NCI-H510A (cell line): Measurements from ENCODE around the gene ARL2BP.

Experiments
- DNase-seq: peaks from one replicate; lab custom pipeline; 2025; lab: John Stamatoyannopoulos, UW

Gene ARL2BP

DNA sequence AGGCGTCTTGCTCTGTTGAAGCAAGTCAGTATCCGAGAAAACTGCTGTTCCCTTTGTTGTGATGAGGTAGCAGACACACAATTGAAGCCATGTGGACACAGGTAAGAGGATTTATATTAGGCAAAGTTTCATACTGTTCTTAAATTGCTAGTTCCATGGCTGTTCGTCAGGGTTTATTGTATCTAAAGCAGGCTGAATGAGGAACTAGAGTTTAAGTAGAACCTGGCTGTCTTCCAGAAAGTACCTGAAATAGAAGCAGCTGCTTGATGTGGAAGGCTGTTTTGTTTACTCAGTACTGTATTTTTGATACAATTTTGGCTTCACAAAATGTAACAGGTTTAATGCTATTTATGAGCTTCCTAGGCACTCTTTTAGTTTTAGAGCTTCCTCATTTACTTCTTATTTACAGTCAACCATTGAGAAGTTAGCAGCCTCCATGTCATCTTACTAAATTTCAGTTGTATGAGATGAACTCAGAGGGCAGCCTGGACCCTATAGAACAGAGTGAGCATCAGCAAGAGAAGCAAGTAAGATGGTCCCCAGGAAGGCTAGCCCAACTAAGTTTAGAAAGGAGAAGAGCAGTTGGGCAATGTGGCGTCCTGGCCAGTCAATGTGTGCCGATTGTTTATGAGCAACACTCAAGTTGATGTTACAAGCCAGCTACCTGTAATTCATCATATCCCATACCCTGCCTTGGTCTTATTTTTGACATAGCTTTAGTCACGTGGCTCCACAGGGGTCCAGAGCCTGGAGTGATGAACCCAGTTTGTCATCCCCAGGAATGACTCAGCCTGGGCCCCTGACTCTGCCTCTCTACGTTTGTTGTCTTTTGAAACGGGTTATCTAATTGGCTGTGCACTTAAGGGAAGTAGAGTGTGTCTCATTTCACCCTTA, 9.7 kb upstream of the ARL2BP start:
- DNase-seq = peak; percentile 26

- DNase-seq = no peak
Observed at GRCh38 chr16:57236022-57236350, 9.1 kb upstream of the ARL2BP start.

GRCh38 chr16:57238682-57239081, 6.4 kb upstream of the ARL2BP start:
- no peak for DNase-seq

- DNase-seq = no peak
Observed at GRCh38 chr16:57239107-57239506, 6.0 kb upstream of the ARL2BP start.

GRCh38 chr16:57240851-57241250, 4.2 kb upstream of the ARL2BP start:
- DNase-seq = no peak

DNA sequence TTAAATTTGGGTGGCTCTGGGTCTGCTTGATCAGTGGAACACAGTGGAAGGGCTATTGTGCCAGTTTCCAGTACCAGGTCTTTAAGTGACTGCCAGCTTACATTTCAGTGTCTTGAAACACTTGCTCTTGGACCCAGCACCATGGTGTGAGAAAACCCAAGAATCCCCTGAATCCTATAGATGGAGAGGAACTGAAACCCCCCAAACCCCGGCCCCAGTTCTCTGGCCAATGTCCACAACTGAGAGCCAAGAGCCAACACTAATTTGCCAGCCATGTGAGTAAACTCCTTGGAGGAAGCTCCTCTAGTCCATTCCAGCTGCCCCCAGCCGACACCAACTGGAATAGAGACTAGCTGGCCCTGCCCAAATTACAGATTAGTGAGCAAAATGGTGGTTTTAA, 2.4 kb upstream of the ARL2BP start:
- DNase-seq = no peak

DNA sequence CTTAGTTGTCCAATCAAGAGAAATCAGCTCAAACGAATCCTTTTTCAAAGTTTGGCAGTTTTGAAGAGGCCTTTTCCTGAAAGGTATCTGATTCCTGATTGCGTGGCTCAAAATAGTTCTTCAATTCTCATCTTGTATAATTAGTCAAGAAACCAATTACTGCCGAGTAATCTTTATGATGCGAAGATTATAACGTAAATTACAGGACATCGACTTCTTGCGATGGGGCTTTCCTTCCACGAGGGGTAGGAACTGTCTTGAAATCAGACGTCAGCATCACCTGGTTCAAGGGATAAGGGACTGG, 644 bp upstream of the ARL2BP start:
- no peak for DNase-seq

- DNase-seq = peak; percentile 29
Observed at GRCh38 chr16:57245472-57246113, 534 bp downstream of the ARL2BP start.

DNA sequence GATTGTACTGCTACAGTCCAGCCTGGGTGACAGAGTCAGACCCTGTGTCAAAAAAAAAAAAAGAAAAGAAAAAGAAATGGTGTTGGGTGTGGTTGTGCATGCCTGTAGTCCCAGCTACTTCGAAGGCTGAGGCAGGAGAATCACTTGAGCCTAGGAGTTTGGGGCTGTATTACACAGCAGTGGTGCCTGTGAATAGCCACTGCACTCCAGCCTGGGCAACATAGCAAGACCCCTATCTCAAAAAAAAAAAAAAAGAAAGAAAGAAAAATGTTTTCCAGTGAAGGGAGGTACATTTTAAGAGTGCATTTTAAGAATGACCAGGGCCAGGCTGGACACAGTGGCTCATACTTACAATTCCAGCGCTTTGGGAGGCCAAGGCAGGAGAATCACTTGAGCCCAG, 6.3 kb downstream of the ARL2BP start:
- no peak for DNase-seq

DNA sequence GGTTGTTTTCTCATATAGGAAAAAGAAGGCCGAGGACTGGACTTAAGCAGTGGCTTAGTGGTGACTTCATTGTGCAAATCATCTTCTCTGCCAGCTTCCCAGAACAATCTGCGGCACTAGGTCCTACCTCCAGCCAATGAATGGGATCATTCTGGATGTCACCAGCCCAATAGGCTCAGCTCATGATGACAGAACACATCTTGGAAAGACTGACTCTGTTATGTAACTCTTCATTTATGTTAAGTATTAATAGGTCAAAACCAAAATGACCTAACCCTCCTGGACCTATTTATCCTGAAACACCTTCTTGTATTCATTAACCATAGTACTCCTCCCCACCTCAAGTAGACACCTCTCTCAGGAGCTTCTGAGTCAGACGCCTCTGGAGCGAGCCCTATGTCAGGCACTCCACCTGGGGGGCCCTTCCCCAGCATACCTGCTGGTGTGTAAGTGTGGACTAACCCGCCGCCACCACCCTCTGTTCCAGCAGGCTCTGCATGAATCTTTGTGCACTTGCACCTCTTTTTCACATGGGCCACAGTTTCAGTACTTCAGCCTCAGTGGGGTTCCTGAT, 7.2 kb downstream of the ARL2BP start:
- DNase-seq = no peak

DNA sequence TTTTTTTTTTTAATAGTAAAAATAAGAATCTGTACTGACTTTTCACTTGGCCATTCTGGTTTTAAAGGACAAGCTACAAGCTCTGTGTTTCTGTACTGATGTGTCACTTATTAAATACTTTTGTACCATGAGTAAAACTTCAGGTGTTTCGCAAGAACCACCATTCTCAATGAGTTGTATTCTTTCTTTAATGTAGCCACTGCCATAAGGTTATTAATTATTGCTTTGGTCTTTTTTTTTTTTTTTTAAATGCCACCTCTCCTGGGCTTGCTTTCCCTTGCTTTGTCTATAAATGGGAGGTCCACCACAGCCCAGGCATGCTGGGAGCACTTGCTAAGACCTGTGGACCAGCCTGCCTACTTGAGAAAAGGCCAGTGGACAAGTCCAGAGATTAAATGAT, 8.4 kb downstream of the ARL2BP start:
- no peak for DNase-seq

- DNase-seq = no peak
Observed at GRCh38 chr16:57255686-57256415, 10.8 kb downstream of the ARL2BP start.

DNA sequence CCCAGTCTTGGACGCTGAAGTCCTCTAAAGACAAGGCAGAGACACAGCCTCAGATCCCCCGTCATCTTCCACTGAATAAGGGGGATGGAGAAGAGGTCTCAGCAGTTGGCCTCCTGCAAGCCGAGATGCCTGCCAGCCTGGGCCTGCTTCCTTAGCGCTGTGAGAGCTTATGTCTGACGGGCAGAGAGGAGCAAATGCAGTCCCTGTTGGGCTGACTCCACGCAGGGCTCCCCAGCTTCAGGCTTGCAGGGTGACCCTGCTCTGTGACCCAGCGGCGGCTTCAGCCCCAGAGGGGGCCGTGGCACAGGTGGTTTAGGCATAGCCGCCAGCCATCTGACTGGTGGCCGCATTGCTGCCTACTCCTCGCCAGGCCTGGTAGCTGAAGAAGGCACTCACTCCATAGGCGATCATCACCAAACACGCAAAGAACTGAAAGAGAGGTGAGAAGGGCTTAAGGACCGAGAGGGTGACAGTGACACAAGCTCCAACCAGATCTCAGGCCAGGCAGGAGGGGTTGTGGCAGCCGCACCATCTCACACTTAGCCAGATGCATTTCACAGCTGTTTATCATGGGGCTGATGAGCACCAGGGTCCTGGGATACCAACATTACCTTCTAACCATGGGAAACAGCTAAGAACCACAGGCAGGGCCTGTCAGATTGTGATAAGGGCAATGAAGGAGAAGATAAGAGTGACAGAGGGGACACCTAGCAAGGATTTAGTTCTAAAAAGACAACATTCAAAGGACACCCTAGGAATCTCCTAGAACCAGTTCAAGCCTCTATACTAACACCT, 11.7 kb downstream of the ARL2BP start:
- DNase-seq = no peak

DNA sequence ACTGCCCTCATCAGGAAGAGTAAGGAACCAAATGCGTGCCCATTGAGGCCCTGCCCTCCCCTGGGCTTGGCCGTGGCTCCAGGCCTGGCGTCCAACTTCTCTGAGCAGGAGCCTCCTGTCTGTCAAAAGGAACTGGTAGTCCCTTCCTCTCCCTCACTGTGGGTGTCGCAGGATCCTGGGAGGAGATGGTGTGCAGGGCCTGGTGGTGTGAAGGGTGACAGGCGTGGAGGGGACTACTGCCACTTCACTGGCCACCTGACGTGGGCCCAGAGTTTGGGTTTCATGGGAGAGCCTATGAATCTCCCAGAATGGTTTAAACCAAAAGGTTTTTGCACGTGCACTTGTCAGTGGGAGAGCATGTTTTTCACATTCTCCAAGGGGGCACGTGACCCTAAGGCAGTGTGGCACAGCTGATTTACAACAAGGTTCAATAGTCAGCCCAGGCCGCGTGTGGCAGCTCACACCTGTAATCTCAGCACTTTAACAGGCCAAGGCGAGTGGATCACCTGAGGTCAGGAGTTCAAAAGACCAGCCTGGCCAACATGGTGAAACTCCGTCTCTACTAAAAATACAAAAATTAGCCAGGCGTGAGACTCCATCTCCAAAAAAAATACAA, 12.5 kb downstream of the ARL2BP start:
- DNase-seq = no peak

GRCh38 chr16:57258226-57258909, 13.3 kb downstream of the ARL2BP start:
- DNase-seq = no peak

DNA sequence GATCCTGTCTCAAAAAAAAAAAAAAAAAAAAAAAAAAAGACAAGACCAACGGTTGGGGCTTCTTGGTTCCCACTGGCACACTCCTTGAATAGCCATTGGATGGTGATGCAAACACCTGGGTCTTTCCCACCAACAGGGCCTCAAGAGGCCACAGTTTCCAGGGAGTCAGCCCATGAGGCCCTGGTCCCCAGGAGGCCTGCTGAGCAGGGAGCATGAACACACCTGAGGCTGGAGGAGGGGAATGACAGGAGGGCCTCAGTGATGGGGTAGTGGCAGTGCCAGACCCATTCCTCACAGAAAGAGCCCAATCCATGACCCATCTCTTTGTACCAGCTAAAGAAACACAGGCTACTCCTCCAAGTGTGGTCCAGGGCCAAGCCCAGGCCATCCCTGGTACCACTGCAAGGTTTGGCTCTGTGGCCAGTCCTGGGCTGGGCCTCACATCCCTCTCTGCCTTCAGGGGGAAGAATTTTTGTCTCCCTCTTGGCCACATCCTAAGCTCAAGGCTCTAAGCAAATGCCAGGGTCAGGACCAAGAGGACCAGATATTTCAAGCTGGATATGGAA, 13.9 kb downstream of the ARL2BP start:
- DNase-seq = no peak

GRCh38 chr16:57260294-57260929, 15.4 kb downstream of the ARL2BP start:
- DNase-seq = no peak

GRCh38 chr16:57261806-57262205, 16.7 kb downstream of the ARL2BP start:
- no peak for DNase-seq

GRCh38 chr16:57262841-57263540, 17.9 kb downstream of the ARL2BP start:
- DNase-seq = no peak
